DMS153 (cell line): ENCODE data around the gene GPR89A.
"Not testable (repeated sequence)": the region's sequence is repeated elsewhere in the genome, so short reads cannot be mapped to it uniquely, and the experiment has no call there.

Experiments used
- DNase-seq: peaks from one replicate; lab custom pipeline; 2025; lab: John Stamatoyannopoulos, UW

GPR89A gene

DNA sequence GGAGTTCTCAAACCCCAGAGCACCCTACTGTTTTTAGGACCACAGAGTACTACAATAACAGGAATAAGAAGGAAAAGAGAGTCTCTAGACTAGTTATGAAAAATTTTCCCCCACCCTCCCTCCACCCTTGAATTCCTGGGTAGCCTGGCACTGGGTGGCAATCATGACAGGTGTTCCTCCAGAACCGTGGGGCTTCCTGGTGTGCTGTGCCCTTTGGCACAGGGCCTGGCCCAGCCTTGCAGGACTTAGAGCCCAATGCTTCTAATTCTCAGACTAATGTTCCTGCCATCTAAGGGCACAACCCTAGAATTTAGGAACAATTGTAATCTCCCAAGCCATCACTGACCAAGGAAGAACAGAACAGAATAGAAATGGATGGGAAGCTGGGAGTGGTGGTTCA, 110.0 kb downstream of the GPR89A start:
- DNase-seq, result no peak

DNA sequence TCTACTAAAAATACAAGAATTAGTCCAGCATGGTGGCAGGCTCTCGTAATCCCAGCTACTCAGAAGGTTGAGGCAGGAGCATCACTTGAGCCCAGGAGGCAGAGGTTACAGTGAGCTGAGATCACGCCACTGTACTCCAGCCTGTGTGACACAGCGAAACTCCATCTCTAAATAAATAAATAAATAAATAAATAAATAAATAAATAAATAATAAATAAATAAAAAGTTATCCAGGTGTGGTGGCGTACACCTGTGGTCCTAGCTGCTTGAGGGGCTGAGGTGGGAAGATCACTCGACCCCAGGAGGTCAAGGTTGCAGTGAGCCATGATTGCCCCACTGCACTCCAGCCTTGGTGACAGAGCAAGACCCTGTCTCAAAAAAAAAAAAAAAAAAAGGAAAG, 110.7 kb downstream of the GPR89A start:
- not testable (repeated sequence) for DNase-seq

GRCh38 chr1:145719230-145720079, 111.7 kb downstream of the GPR89A start, which contains the start of gene CD160:
TSS of gene CD160 (plus strand) at chr1:145719499. CDS start at chr1:145728328, 8,829 bp downstream.
- DNase-seq, result no peak
